GM11168 (cell line): Measurements from ENCODE around the gene ASB3.
"Not testable (repeated sequence)": the region's sequence is repeated elsewhere in the genome, so short reads cannot be mapped to it uniquely, and the experiment has no call there.

Experiments used
- in situ Hi-C: fragments of 300-500 bp; cut with MboI; formaldehyde crosslinking; loops from one replicate; pipeline ENCODE4 v1.12.0; 2022; ENCODE audit warnings: low sequenced_read_pairs; ENCODE audit not compliant: unreplicated experiment

Gene ASB3

DNA sequence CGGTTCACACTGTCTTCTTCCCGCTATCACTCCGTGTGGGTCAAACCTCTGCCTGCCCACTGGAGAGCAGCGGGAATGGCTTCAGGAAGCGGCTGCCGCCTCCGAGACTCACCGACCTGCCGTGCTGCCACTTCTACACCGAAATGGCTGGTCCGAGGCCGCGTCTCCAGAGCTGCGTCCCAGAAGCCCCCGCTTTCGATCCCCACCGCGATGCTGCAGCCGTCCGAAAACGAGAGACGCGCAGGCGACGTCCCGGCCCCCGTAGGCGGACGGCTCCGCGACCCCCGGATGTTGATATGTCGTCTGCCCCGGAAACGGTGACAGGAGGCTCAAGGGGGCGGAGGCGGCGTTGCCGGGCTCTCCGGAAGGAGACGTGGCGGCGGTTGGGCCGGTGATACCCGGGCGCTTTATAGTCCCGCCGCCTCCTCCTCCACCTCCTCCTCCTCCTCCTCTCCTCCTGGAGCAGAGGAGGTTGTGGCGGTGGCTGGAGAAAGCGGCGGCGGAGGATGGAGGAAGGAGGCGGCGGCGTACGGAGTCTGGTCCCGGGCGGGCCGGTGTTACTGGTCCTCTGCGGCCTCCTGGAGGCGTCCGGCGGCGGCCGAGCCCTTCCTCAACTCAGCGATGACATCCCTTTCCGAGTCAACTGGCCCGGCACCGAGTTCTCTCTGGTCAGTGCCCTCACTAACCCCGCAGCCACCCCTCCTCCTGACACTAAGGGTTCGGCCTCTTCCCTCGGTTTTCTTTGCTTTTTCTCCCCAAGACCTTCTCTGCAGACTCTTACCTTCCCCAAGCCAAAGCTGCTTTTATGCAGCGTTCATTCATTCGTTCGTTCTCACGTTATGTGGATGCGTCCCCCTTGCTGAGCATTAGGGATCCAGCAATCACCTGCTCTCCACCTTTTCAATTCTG, at the start of gene ASB3, which contains the start of gene ERLEC1:
Gene ASB3 (minus strand): TSS at position 249 of the 909 bp plus-strand sequence. CDS start 21,381 bp downstream, outside the sequence.
Gene ERLEC1 (plus strand): TSS at position 340 of the 909 bp plus-strand sequence. CDS start 167 bp downstream, at position 507.
- in situ Hi-C loops: no loop called here

DNA sequence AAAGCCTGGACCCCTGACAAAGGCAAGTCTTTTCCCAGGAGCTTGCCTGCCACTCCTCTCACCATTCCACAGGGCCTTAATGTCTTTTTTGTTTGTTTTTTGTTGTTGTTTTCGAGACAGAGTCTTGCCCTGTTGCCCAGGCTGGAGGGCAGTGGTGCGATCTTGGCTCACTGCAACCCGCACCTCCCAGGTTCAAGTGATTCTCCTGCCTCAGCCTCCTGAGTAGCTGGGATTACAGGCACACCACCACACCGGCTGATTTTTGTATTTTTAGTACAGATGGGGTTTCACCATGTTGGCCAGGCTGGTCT, 43.2 kb upstream of the ASB3 start:
- in situ Hi-C loops: not testable (repeated sequence)

DNA sequence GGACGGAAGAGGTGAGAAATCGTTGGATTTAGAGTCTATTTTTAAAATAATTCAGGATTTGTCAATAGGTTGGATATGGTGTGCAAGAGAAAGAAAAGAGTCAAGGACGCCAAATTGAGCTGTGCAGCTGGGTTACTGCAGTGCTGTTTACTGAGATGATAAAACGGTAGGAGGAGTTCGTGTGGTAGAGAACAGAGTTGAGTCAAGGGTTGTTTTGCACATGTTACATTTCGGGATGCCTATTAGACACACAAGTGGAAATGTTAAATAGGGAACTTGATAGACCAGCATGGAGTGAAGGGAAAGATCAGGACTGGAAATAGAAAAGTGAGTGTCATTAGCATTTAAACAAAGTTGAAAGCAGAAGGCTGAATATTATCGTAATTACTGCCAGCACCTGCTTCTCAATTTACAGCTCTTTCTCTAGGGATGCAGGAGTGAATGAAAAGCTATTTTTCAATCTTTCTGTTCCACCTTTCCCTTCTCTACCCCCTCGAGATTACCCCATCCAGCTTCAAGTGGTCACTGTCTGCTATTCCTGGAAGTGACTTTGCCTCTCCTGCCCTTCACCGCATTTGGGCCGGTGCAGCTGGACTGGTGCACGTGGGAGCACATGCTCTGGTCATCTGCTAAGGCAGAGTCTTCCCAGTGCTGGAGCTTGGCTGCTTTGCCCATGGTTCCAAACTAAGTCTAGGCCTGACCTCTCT, 42.7 kb upstream of the ASB3 start:
- in situ Hi-C loops: no loop called here

GRCh38 chr2:53828331-53828730, 41.6 kb upstream of the ASB3 start:
- in situ Hi-C loops: no loop called here

DNA sequence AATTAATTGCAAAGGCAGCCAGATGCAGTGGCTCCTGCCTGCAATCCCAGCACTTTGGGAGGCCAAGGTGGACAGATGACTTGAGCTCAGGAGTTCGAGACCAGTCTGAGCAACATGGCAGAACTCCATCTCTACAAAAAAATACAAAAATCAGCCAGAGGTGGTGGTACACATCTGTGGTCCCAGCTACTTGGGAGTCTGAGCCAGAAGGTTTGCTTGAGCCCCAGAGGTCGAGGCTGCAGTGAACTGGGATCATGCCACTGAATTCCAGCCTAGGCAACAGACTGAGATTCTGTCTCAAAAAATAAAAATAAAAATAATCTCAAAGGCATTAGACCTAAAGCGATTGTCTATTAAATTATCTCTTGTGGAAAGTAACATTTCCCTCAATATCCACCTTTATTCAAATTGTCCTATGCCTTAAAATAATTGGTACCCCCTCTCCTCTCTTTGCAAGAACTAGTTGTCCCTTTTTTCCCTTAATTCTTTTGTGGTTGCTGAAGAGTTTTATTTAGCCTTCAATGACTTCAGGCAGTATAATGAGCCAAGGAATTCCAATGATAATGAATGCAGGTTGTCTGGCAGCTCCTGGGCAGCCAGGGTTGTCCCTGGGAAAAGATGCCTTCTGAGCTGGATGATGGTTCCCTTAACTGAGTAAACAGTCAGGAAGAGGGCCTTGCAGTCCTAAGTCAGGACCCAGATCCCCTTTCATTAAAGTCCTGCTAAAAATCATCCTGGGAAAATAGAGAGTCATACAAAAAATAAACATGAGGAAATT, 40.8 kb upstream of the ASB3 start:
- in situ Hi-C loops: no loop called here

DNA sequence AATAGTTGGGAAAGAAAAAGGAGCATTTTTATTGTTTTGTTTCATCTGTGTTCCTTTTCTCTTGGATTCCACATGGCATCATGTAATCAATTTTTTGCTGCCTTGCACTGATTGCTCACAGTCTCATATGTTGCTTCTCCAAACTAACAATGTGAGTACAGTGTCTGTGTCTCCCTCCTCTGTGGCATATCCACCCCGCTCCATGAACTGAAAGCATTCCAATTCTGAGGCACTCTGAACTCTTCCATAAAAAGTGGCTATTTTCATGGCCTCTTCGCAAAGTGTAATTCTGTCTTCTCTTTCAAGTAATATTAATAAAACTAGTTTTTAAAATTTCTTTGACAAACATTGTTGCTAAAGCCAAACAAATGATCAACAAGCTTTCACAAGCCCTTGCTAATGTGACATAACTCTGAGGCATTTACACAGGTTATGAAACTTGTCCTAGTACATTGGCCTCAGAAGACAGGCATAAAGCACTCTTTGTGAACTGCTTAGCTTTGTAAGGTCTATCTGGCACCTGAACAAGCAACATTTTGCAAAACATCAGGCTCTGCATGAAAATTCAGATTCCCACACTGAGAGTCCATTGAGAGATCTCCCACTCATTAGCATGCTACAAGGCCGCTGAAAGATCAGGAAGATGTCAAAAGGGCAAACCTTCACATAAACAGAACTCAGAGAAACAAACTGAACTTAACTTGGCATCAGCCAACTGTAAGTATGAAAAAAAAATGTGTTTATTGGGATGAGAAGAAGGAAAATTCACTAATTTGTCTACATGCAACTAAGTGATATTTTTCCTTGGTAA, 40.0 kb upstream of the ASB3 start:
- in situ Hi-C loops: no loop called here

- in situ Hi-C loops: no loop called here
These were observed 39.3 kb upstream of the ASB3 start for GRCh38 chr2:53826030-53826410.

- in situ Hi-C loops: not testable (repeated sequence)
These were observed 36.9 kb upstream of the ASB3 start for GRCh38 chr2:53823639-53824038.

DNA sequence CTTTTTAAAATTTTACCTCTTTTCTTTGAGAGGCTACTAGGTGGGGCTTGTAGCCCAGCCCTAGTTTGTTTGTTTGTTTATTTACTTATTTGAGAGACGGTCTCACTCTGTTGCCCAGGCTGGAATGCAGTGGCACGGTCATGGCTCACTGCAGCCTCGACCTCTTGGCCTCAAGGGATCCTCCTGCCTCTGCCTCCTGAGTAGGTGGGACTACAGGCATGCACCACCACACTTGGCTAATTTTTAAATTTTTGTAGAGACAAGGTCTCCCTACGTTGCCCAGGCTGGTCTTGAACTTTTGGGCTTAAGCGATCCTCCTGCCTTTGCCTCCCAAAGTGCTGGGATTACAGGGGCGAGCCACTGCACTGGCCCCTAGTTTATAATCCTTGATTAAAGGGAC, 35.1 kb upstream of the ASB3 start:
- in situ Hi-C loops: no loop called here

- in situ Hi-C loops: no loop called here
These were observed 34.0 kb upstream of the ASB3 start for GRCh38 chr2:53820711-53821110.

DNA sequence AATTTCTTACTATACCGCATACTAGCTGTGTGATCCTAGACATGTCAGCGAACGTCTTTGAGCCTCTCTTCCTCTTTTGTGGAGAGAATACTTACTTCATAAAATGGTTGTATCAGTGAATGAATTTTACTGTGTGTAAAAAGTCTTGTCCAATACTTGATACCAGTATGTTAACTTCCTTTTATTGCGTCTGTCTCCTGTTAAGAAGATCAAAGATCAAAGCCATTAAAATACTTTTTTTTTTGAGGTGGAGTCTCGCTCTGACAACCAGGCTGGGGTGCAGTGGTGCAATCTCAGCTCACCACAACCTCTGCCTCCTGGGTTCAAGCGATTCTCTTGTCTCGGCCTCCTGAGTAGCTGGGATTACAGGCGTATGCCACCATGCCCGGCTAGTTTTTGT, 33.3 kb upstream of the ASB3 start:
- in situ Hi-C loops: no loop called here

DNA sequence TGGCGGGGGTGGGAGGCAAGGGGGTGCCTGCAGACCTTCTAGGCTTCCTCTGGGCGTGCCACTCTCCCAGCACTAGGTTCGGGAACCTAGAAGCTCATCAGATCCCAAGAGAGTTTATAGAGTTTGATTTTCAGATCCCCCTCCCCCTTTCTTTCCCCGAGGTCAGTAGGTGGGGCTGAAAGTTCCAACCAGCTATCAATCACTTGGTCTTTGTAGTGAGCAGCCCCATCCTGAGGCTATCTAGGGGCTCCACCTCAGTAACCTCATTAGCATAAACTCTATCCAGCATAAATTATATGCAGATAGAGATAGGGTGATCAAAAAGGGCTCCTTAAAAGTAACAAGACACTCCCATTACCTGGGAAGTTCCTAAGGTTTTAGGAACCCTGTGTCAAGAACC, 32.9 kb upstream of the ASB3 start:
- in situ Hi-C loops: no loop called here

GRCh38 chr2:53818854-53819435, 32.2 kb upstream of the ASB3 start:
- in situ Hi-C loops: no loop called here

GRCh38 chr2:53813151-53813550, 26.4 kb upstream of the ASB3 start:
- in situ Hi-C loops: no loop called here

DNA sequence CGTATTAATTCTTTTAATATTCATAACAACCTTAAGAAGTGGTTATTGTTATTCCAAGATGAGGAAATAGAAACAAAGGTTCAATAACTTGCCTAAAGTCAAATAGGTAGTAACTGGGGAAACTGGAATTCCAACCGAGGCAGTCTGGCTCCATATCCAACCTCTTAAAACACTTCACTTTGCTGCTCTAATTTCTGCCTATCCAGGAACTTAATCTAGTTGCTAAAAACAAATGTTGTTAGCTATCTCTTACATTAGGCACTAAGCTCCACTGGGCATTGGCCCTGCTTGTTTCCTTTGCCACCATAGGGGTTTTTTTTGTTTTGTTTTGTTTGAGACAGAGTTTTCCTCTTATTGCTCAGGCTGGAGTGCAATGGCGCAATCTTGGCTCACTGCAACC, 24.8 kb upstream of the ASB3 start:
- in situ Hi-C loops: no loop called here

DNA sequence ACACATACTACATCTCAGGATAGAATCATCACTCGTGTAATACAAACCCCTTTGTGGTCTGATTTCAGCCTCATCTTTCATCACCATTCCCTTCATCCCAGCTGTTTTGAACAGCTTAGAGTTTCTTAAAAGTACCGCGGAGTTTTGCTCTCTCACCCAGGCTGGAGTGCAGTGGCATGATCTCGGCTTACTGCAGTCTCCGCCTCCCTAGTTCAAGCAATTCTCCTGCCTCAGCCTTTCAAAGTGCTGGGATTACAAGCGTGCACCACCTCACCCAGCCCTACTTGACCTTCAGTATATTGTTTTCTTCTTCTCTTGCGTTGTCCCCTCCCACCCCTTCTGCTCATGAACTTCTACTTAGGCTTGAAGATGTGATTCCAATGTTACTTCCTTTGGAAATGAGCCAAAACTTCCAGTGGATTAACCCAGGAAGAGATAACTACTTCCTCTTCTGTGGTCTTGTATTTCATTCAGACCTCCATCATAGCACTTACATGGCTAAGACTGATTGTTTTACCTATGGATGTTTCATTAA, 15.9 kb upstream of the ASB3 start:
- in situ Hi-C loops: no loop called here

- in situ Hi-C loops: no loop called here
These were observed 14.8 kb upstream of the ASB3 start for GRCh38 chr2:53801547-53801946.

DNA sequence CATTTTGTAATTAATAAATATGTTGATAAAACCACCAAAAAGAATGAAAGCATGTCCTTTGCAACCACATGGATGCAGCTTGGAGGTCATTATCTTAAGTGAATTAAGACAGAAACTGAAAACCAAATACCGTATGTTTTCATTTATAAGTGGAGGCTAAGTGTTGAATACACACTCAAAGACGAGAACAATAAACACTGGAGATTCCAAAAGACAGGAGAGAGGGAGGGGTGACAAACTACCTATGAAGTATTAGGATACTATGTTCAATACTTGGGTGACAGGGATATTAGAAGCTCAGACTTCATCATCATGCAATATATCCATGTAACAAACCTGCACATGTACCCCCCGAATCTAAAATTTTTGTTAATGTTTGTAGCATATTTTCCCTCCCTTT, 7.1 kb upstream of the ASB3 start:
- in situ Hi-C loops: no loop called here

GRCh38 chr2:53793261-53793660, 6.5 kb upstream of the ASB3 start:
- in situ Hi-C loops: no loop called here
